Smooth muscle cell (in vitro differentiated cells): ENCODE measurements around the gene RABL3. TPM values are rescaled to one million over a fixed set of nuclear protein-coding genes. Genes with fewer than 3 reads are reported as not detected.

Experiments
- DNase-seq: peaks from one replicate; lab custom pipeline; 2025; ENCODE audit not compliant: unreplicated experiment; lab: John Stamatoyannopoulos, UW
- H2AFZ ChIP-seq: fragments of 200-600 bp; sonication (generic); 2 replicates; pipeline ENCODE4 v1.6.0; 2016; ENCODE audit warnings: antibody characterized with exemption, low read depth, mild to moderate bottlenecking
- H3F3A ChIP-seq: fragments of 200-600 bp; sonication (generic); 2 replicates; pipeline ENCODE4 v1.6.0; 2017; ENCODE audit warnings: antibody characterized with exemption, low read depth
- H3K27ac ChIP-seq: fragments of 200-600 bp; sonication (generic); 2 replicates; pipeline ENCODE4 v1.5.1; 2016; ENCODE audit warnings: low read depth, mild to moderate bottlenecking
- H3K27me3 ChIP-seq: fragments of 200-600 bp; sonication (generic); 2 replicates; pipeline ENCODE4 v1.6.1; 2016; ENCODE audit warnings: low read depth, mild to moderate bottlenecking
- H3K36me3 ChIP-seq: fragments of 200-600 bp; sonication (generic); 2 replicates; pipeline ENCODE4 v1.5.1; 2016; ENCODE audit warnings: low read depth
- H3K4me1 ChIP-seq: fragments of 200-600 bp; sonication (generic); 2 replicates; pipeline ENCODE4 v1.5.1; 2016; ENCODE audit warnings: low read depth
- H3K4me2 ChIP-seq: fragments of 200-600 bp; sonication (generic); 2 replicates; pipeline ENCODE4 v1.6.0; 2016; ENCODE audit warnings: mild to moderate bottlenecking
- H3K4me3 ChIP-seq: fragments of 200-600 bp; sonication (generic); 2 replicates; pipeline ENCODE4 v1.5.1; 2016; ENCODE audit warnings: mild to moderate bottlenecking
- H3K79me2 ChIP-seq: fragments of 200-600 bp; sonication (generic); 2 replicates; pipeline ENCODE4 v1.6.0; 2016; ENCODE audit warnings: low read depth, mild to moderate bottlenecking
- H3K9ac ChIP-seq: fragments of 200-600 bp; sonication (generic); 2 replicates; pipeline ENCODE4 v1.6.0; 2016; ENCODE audit warnings: low read depth
- H3K9me3 ChIP-seq: fragments of 200-600 bp; sonication (generic); replicated peaks from 2 replicates; pipeline ENCODE4 v1.5.1; 2016; ENCODE audit warnings: low read depth
- H4K20me1 ChIP-seq: fragments of 200-600 bp; sonication (generic); 2 replicates; pipeline ENCODE4 v1.6.0; 2016; ENCODE audit warnings: low read depth
- WGBS: methylation state at CpG from one replicate; pipeline ENCODE4 v1.1.7; 2016; ENCODE audit warnings: low lambda C conversion rate; 5-methylcytosine and 5-hydroxymethylcytosine counted together
- polyA plus RNA-seq: library from polyadenylated mRNA; unstranded; fragments of >200 nt; fragmentation: Nextera tagmentation; extraction: Ambion mirVana; gene quantifications from 2 replicates; pipeline ENCODE4 v1.2.1, GENCODE V29; 2016
- total RNA-seq: library from RNA; depleted of rRNA; stranded (reverse); fragments of >200 nt; gene quantifications from 2 replicates; pipeline ENCODE4 v1.2.3, GENCODE V29; 2014
- TF ChIP-seq, protein P1 (sequence below): fragments of 200-600 bp; sonication (generic); IDR thresholded peaks from 2 replicates; pipeline ENCODE4 v1.5.1; 2017; ENCODE audit warnings: borderline replicate concordance, mild to moderate bottlenecking, antibody characterized with exemption; ENCODE audit not compliant: insufficient read depth, poor library complexity, severe bottlenecking

The RABL3 gene
- total and polyA plus RNA-seq, 2 experiments from 2014 or later, result 29.5 to 33.5 TPM

DNA sequence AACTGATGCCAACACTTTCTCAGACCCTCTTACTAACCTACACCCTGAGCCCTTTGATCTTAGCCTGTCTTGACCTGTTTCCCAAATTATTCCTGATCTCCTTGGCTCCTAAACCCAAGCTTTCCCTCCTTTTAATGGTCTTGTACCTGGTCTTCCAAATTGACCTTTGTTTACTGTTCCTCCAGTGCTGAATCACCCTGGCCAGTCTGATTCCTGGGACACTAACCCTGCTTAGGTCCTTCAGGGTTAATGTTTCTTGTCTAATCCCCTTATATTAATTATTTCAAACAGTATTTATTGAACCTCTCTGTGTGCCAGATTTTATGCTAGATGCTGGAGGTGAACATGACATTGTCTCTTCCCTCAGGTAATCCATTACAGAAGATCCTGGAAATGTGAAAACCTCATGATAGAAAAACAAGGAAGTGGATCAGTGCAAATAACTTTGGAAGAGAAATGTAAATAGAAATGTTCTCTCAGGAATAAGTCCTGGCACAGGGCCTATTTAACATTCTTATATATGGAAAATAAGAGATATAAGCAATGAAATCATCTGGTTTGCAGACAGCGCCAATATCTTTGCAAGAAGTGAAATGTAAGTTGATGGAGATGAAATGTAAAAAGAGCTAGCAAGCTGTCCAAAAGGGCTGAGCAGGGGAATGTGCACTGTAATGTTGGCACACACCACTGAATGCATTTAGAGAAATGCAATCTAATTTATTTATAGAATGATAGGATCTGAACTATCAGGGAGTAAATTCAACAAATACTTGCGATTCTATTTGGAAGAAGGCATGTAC is 81.0 kb downstream of the RABL3 start:
- Histone ChIP-seq H3K4me2 (no peak overlapping the region), H4K20me1 (no peaks in the 10 kb centered on the region), H2AFZ (no peak overlapping the region), H3K9ac (no peak overlapping the region), H3K4me3 (no peak overlapping the region), H3K4me1 (no peaks in the 10 kb centered on the region), H3K27ac (no peak overlapping the region), H3K9me3 (no peaks in the 10 kb centered on the region), H3K27me3 (no peaks in the 10 kb centered on the region), H3K36me3 (no peaks in the 10 kb centered on the region), H3F3A (no peaks in the 10 kb centered on the region), H3K79me2 (no peaks in the 10 kb centered on the region)
- 50% methylated on average over 2 of the region's 2 CpGs for WGBS
- TF ChIP-seq, protein P1, sequence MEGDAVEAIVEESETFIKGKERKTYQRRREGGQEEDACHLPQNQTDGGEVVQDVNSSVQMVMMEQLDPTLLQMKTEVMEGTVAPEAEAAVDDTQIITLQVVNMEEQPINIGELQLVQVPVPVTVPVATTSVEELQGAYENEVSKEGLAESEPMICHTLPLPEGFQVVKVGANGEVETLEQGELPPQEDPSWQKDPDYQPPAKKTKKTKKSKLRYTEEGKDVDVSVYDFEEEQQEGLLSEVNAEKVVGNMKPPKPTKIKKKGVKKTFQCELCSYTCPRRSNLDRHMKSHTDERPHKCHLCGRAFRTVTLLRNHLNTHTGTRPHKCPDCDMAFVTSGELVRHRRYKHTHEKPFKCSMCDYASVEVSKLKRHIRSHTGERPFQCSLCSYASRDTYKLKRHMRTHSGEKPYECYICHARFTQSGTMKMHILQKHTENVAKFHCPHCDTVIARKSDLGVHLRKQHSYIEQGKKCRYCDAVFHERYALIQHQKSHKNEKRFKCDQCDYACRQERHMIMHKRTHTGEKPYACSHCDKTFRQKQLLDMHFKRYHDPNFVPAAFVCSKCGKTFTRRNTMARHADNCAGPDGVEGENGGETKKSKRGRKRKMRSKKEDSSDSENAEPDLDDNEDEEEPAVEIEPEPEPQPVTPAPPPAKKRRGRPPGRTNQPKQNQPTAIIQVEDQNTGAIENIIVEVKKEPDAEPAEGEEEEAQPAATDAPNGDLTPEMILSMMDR, result no peak
- DNase-seq, result no peak

DNA sequence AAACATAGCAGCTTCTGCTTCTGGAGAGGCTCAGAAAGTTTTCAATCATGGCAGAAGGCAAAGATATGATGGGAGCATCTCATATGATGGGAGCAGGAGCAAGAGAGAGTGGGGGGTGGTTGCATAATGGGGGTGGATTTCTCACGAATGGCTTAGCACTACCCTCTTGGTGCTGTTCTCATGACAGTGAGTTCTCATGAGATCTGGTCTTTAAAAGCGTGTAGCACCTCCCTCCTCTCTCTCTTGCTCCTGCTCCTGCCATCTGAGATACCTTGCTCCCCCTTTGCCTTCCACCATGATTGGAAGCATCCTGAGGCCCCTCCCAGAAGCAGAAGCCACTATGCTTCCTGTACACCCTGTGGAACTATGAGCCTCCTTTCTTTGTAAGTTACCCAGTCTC is 82.5 kb downstream of the RABL3 start:
- TF ChIP-seq, protein P1, result no peak
- DNase-seq, result no peak
- H3K4me3 ChIP-seq, result no peak overlapping the region
- no peak overlapping the region for H3K4me2 ChIP-seq
- H3K27ac ChIP-seq, result no peak overlapping the region
- 87% methylated on average over 2 of the region's 2 CpGs for WGBS
- H3K27me3 ChIP-seq, result no peaks in the 10 kb centered on the region
- H3K9me3 ChIP-seq, result no peaks in the 10 kb centered on the region
- no peaks in the 10 kb centered on the region for H3K36me3 ChIP-seq
- H3F3A ChIP-seq, result no peaks in the 10 kb centered on the region
- H3K79me2 ChIP-seq, result no peaks in the 10 kb centered on the region
- H4K20me1 ChIP-seq, result no peaks in the 10 kb centered on the region
- no peak overlapping the region for H3K9ac ChIP-seq
- no peak overlapping the region for H2AFZ ChIP-seq
- H3K4me1 ChIP-seq, result no peaks in the 10 kb centered on the region

DNA sequence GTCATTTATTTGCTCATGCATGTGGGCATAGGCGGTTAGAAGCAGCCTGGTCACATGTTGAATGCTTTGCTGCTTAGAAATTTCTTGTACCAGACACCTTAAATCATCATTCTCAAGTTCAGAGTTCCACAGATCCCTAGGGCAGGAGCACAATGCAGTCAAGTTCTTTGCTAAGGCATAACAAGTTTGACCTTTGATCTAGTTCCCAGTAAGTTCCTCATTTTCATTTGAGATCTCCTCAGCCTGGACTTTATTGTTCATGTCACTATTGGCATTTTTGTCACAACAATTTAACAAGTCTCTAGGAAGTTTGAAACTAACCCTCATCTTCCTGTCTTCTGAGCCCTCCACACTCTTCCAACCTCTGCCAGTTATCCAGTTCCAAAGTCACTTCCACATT is 83.0 kb downstream of the RABL3 start:
- 90% methylated on average over 1 of the region's 1 CpG for WGBS
- Histone ChIP-seq H3K9ac (no peak overlapping the region), H2AFZ (no peak overlapping the region), H3K4me2 (no peak overlapping the region), H3K27ac (no peak overlapping the region), H3F3A (no peaks in the 10 kb centered on the region), H3K79me2 (no peaks in the 10 kb centered on the region), H3K9me3 (no peaks in the 10 kb centered on the region), H4K20me1 (no peaks in the 10 kb centered on the region), H3K36me3 (no peaks in the 10 kb centered on the region), H3K4me1 (no peaks in the 10 kb centered on the region), H3K27me3 (no peaks in the 10 kb centered on the region), H3K4me3 (no peak overlapping the region)
- TF ChIP-seq, protein P1, result no peak
- no peak for DNase-seq
